IPS DF 4.7 (cell line): ENCODE data around the gene MAPRE2.

Experiments used
- DNase-seq: peaks from one replicate; pipeline ENCODE4 v3.0.0-alpha.2; 2013; ENCODE audit warnings: low spot score; ENCODE audit errors: extremely low read depth

Gene MAPRE2

DNA sequence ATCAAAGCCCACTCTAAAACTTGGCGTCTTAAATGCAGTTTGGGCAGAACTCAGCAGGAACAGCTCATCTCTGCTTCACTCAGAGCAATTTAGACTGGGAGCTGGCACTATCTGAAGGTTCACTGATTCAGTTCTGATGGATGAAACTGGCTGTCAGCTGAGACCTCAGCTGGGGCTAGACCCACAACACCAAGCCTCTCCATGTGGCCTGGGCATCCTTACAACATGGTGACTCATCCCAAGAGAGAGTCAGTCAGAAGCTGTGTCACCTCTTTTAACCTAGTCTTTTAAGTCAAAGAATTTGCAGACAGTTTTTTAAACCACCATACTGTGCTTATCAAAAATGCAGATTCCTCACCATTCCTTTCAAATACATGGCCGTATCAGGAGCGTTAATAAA lies 137.0 kb downstream of the MAPRE2 start:
- no peak for DNase-seq

DNA sequence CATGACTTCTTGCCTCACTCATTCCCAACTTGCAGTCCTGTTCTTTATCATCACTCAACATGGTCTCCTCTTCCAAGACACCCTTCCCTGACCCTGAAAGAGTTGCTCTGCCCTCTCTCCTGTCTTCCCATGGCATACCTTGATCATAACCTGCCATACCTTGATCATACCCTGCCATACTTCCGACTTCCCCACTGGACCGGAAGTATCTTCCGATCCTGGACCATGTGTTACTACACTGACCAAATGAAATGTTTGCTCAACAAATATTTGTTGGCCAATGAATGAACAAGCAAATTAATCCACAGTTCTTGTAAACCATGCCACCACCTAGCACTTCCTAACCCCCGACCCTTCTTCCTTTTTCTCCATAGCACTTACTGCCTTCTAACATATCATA lies 138.7 kb downstream of the MAPRE2 start:
- DNase-seq = no peak

GRCh38 chr18:35180455-35180854 lies 139.2 kb downstream of the MAPRE2 start:
- DNase-seq = no peak

DNA sequence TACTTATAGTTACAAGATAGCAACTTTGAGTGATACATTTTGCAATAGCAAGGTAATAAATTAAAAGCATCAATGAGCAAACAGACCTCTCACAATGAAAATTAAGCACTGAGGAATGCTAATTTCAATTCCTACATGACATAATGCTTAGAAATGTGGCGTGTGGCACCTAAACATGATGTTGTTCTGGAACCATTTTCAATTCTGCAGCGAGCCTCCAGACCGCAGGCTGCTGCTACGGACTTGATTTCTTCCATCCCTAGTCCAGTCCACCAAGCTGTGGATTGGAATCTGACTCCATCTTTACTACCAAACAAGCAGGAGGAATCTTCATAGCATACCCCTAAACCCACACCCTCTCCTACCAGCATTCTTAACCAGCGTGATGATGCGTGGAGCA lies 140.9 kb downstream of the MAPRE2 start:
- DNase-seq = no peak

DNA sequence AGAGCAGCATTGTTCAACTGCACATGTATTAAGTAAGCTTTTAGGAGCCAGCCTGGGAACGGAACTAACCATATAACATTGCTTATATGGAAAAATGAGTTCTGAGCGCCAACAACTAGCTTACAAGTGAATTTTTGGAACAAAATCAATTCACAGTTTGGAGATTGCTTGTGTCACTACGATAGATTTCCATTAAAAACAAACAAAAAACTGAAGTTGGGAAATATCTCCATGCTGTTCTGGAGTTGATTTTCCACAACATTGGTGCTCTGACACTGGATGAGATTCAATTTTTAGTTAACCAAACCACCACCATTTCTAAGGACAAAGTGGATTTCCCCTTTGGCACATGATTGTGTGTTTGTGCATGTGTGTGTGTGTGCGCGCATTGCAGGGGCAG lies 142.7 kb downstream of the MAPRE2 start:
- DNase-seq = no peak

DNA sequence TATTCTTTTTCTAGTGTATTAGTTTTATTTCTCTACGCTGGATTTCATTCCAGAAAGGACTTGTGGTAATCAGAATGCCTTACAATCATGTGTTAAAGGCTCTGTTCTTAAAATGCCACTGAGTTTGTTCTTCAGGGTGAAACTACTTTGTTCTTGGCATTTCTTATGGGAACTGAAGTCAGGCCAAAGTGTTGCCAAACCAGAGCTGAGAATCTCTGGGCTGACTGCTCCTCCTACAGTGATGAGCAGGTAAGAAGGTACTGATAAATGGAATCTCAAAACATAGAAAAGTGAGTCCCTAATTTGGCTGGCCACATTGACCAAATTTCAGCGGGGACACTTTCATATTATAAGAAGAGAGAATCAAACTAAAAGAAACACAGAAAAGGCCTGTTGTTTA lies 144.6 kb downstream of the MAPRE2 start:
- no peak for DNase-seq

DNA sequence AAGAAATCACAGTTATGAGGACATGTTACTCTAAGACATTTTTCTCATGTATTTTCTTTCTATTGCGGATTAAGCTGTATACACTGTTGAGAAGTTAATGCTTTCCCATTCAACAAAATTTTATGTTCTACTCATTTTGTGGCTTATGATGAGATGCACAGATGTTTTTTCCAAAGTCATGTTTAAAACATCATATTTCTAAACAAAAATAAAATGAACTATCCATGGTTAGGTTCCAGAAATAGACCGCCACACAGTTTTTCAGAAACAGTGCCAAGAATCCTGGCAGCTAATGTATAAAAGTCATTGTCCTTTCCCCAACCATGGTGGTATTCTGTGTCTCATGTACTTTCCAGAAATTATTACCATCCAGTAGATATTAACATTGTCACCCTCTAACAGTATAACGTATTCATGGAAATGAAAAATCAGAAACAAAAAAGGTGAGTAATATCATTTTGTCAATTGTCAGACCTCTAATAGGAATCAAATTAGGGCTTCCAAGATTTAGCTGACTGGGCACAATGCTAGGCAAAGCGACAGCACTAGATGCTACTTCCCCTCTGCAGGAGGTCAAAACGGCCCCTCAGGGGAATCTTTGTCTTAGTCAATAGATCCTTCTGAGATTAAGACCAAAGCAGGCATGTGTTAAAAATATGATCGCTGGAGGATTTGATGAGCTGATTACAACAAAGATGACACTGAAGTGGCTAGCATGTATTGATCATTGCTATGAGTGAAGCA lies 145.2 kb downstream of the MAPRE2 start:
- DNase-seq = no peak

GRCh38 chr18:35189510-35189909 lies 148.3 kb downstream of the MAPRE2 start:
- no peak for DNase-seq

DNA sequence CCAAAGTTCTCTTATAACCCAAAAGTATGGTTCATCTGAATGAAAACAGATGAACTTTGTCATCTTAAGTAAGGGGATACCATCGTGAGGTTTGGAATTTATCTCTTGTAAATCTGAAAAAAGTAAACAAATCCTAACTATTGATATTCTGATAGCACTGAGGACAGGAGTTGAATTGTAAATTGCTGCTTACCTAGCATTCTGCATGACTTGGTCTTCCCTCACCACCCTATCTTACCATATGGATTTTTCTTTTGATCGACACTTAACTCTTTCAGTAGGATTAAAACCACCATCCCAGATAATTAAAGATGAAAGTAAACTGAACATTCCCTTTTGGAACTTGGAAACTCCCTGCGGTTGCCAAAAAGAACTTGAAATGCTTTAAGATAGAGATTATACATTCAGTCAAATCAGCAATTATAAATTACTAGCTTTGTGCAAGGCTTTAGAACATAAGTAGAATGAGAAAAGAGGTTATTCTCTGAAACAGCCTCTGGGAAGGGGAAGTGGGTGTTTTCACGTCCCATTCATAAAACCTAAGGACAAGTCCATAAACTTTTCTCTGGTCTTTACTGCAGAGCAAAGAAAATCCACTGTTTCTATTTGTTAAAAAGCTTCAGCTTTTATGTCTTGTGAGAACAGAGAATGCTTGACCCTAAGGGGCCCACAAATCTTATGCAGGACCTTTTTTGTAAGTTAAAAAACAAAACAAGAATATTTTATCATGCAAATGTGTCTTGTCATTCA lies 149.9 kb downstream of the MAPRE2 start:
- no peak for DNase-seq

- DNase-seq = no peak
Measured at GRCh38 chr18:35191698-35192025, 150.4 kb downstream of the MAPRE2 start.

DNA sequence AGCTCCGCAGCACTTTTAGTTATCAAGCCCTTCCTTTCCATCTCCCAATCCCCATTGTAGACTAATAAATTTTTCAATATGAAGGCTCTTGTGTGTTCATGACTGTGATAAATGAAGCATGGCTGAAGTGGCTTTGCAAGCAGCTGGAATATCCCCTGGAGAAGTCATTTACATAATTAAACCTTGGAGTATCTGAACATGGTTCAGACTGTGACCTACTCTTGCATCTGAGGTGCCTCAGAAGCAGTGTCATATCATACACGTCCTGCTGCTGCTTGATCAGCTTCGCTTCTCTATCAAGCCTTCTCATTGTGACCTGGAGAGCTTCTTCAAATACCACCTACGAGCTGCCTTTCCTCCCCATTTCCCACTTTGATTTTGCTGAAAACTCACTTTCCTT lies 151.2 kb downstream of the MAPRE2 start:
- no peak for DNase-seq
